Measurements from ENCODE around the gene PMFBP1. TPM values are rescaled to one million over a fixed set of nuclear protein-coding genes. Genes with fewer than 3 reads are reported as not detected.

The PMFBP1 gene
- total and polyA plus RNA-seq, 2 of the 4 experiments (the other 2 are of a cell fraction): under 0.01 TPM; not detected in 1

DNA sequence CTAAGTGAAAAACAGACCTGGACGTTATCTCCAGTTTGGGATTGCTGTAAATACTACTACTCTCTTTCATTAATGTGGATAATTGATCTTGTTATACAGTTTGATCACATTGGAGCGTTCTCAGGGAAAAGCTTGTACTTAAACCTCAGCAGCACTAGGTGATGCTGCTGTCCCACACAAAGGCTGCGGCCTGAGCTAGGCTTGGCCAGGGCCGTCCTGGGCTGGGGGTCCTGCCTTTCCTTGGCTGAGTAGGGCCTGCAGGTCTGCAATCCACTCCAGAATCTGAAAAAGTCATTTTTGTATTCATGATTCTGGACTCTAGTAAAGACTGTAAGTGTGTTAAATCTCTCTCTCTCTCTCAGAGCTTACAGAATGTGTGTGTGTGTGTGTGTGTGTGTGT is 23.7 kb upstream of the PMFBP1 start:
- H3K4me3 ChIP-seq (ENCODE audit: insufficient read depth, low read depth, low read length): no peak overlapping the region
- H2BK15ac ChIP-seq (ENCODE audit: low read depth, low read length): no peak overlapping the region
- H2BK20ac ChIP-seq (ENCODE audit: low read depth, low read length): no peak overlapping the region
- no peaks in the 10 kb centered on the region for H3K79me1 ChIP-seq (ENCODE audit: low read depth in 1 of 2, low read length in 2 of 2)
- intact Hi-C loops (cut with micrococcal nuclease) (no loop called here), in situ Hi-C loops (cut with MboI; ENCODE audit: low sequenced_read_pairs) (no loop called here), dilution Hi-C loops (cut with HindIII; ENCODE audit: low sequenced_read_pairs, unreplicated experiment) (no loop called here)
- H3K4me1 ChIP-seq (ENCODE audit: control insufficient read depth, insufficient read depth, low read length): no peaks in the 10 kb centered on the region
- no peak overlapping the region for H4K8ac ChIP-seq (ENCODE audit: low read depth in 2 of 2, low read length in 2 of 2)
- BruUV-seq (replicated peaks): no TSS peak
- no peak overlapping the region for H2AK5ac ChIP-seq (ENCODE audit: low read depth, low read length)
- H4K5ac ChIP-seq (ENCODE audit: low read depth, low read length): no peak overlapping the region
- ChIA-PET CTCF (interaction anchor here (1.0 kb wide), 1 partner anchor 8 kb away, joined by 3 read pairs; no protein-coding TSS in a partner anchor), POLR2A (ENCODE audit: unreplicated experiment) (no interaction called here)
- H3K9me3 ChIP-seq (ENCODE audit: control insufficient read depth, insufficient read depth, low read length): no peaks in the 10 kb centered on the region
- H3K9ac ChIP-seq (ENCODE audit: low read depth, low read length): no peak overlapping the region
- ATAC-seq (ENCODE audit: low read depth) (no peak), DNase-seq (no peak)
- TF ChIP-seq MXI1 (IDR thresholded peaks at IDR 0.05; ENCODE audit: borderline replicate concordance, low read depth, low read length) (no peak), CTCF (conservative IDR thresholded peaks at IDR 0.05; ENCODE audit: low read depth, low read length) (no peak), MAFK (IDR thresholded peaks at IDR 0.05; ENCODE audit: low read depth, low read length) (no peak), USF2 (IDR thresholded peaks at IDR 0.05; ENCODE audit: low read depth, low read length) (no peak), MAZ (IDR thresholded peaks at IDR 0.05; ENCODE audit: borderline replicate concordance, low read depth, low read length) (no peak), RAD21 (IDR thresholded peaks at IDR 0.05; ENCODE audit: low read length) (peak; percentile 19; the same call in 1 of the 2 replicates), FOS (IDR thresholded peaks at IDR 0.05; ENCODE audit: low read depth, low read length) (no peak), CEBPB (IDR thresholded peaks at IDR 0.05; ENCODE audit: low read depth, low read length) (no peak)
- 80% methylated on average over 1 of the region's 4 CpGs; no CpG with 5 or more reads in 1 of the 2 experiments for WGBS, 2 experiments (ENCODE audit: extremely low coverage in 2 of 2, insufficient read length in 1 of 2)
- H2BK5ac ChIP-seq (ENCODE audit: low read depth, low read length, poor library complexity, severe bottlenecking): no peak overlapping the region
- no peak overlapping the region for H3K23ac ChIP-seq (ENCODE audit: low read depth, low read length)
- peaks cover 1% of the 10 kb centered on the region; the same call in 1 of the 2 replicates for H3K27me3 ChIP-seq (ENCODE audit: control insufficient read depth, insufficient read depth, low read length)
- H2BK120ac ChIP-seq (ENCODE audit: low read depth, low read length): no peak overlapping the region
- H3K27ac ChIP-seq (ENCODE audit: insufficient read depth, low read length): no peak overlapping the region
- no peak overlapping the region for H2AK9ac ChIP-seq (replicated peaks; ENCODE audit: low read depth, low read length, poor library complexity)
- no peaks in the 10 kb centered on the region for H3K9me1 ChIP-seq (ENCODE audit: insufficient read depth, low read length)
- H2AFZ ChIP-seq (replicated peaks; ENCODE audit: low read length, poor library complexity): no peak overlapping the region
- no peaks in the 10 kb centered on the region for H3K36me3 ChIP-seq (ENCODE audit: control insufficient read depth, insufficient read depth, low read length)
- no peak overlapping the region for H4K91ac ChIP-seq (ENCODE audit: insufficient read depth, low read depth, low read length)
- H3K14ac ChIP-seq (replicated peaks; ENCODE audit: low read depth, low read length): no peak overlapping the region
- no peak overlapping the region for H3K4ac ChIP-seq (ENCODE audit: low read depth, low read length)
- no peak overlapping the region for H3K56ac ChIP-seq (ENCODE audit: extremely low read depth, insufficient read depth, low read length)
- no peak overlapping the region for H3K4me2 ChIP-seq (ENCODE audit: low read depth, low read length)
- no peaks in the 10 kb centered on the region for H4K20me1 ChIP-seq (ENCODE audit: insufficient read depth, low read length)
- no peak overlapping the region for H3K18ac ChIP-seq (ENCODE audit: low read depth, low read length)

All from IMR-90 (cell line).